T-helper 1 cell (primary cell): ENCODE results near the gene FPGS.
"Not testable (repeated sequence)": the region's sequence is repeated elsewhere in the genome, so short reads cannot be mapped to it uniquely, and the experiment has no call there.

Source experiments
- DNase-seq, 5 donors: peaks; one replicate each; pipeline ENCODE4 v3.0.0-alpha.2; 2012 to 2020

FPGS gene

DNA sequence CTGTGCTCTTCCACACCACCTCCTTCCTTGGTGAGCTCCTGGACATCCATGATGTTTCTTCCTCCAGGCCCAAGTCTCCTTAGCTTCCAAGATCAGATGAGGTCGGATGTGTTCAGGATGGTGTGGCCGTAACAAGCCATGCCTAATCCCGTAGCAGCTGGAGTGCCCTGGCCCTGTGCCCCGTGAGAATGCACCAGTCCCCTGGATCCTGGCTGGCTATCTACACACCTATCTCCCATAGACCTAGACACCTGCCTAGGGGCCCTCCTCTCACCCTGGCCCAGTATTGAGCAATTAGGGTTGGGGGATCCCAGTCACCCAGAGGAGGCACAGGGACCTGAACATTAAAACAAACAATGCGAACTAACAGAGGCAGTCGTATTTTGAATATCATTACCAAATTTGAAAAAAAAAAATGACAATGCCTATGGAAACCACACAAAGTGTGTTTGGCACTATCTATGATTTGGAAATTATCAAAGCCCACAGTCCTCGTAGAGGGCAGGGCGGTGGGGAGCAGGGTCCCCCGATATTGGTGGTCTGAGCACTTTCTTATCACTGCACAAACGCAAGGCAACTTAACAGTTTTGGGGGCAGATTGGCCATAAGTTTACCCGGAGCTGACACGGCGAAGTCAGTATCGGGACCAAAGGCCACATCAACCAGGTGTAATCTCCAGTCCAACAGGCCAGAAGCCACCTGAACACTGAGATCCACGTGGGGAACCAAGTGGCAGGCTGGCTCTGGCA is 38.6 kb downstream of the FPGS start:
- no peak for DNase-seq

DNA sequence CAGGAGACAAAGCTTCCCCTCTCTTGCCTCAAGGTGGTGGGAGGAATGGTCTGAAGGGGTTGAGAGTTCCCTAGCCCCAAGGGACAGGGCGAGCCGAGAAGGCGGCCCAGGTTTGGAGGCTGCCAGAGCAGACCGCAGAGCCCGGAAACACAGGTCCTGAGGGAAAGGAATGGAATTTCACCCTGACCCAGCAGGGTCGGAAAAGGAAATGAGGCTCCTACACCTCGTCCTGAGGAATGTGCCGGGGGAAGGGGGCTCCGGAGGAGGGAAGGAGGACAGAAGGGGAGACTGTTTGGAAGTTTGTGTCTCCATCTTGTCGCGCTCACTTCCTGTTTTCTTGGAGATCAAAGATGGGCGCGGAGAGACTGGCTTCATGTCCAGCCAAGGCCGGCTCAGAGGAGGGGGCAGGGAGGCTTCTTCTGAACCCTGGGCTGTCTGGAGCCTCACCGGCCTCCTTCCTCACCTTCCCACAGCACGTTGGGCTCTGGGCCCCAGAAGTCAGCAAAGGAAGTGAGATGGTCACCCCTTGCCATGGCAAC is 42.2 kb downstream of the FPGS start:
- DNase-seq: no peak

DNA sequence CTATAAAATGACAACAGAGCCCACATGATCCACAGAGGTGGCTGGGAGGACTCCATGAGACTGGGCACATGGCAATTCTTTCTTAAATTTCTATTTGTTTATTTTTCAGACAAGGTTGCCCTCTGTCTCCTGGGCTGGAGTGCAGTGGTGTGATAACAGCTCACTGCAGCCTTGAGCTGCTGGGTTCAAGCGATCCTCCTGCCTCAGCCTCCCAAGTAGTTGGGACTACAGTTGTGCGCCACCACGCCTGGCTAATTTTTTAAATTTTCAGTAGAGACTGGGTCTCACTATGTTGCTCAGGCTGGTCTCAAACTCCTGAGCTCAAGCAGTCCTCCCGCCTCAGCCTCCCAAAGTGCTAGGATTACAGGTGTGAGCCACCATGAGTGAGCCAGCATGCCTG is 42.9 kb downstream of the FPGS start:
- DNase-seq: not testable (repeated sequence)

DNA sequence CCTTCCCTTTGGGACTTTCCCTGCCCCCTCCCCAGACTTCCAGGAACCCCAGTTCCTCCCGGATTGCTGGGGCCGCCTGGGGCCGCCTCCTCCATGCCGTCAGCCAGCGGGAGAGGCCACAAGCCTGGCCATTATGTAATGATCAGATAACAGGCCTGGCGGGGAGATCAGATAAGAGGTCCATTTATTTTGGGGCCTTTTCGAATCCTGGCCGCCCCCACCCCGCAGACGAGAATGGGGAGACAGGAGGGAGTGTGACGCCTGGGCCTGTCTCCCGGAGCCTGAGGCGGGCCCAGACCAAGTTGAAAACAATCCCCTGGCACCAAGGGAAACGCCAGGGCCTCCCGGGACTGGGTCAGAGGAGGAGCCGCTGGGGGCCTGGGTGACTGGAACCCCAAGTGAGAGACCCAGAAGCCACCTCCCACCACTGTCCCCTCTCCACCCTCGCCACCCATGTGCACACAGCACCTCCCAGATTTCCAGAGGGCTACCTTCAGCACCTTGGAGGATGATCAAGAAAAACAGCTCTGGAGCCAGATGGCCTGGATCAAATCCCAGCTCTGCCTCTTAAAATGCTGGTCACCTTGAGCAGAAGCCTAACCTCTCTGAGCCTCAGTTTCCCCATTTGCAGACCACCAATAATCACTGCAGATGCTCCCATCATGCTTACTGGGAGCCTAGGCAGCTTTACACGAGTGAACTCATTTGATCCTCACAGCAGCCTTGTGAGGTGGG is 43.9 kb downstream of the FPGS start:
- no peak for DNase-seq

DNA sequence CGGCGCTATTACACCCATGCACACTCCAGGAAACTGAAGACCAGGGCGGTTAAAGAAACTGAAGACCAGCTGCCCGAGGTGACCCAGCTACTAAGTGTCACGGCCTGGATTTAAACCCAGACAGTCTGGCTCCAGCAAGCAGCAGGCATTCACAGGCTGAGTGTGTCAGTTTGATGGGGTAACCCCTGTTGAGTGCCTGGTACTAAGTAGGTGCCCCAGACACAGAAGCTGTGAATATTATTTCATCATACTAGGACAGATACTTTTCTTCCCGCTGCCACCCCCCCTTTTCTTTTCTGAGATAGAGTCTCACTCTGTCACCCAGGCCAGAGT is 44.5 kb downstream of the FPGS start:
- DNase-seq: no peak

DNA sequence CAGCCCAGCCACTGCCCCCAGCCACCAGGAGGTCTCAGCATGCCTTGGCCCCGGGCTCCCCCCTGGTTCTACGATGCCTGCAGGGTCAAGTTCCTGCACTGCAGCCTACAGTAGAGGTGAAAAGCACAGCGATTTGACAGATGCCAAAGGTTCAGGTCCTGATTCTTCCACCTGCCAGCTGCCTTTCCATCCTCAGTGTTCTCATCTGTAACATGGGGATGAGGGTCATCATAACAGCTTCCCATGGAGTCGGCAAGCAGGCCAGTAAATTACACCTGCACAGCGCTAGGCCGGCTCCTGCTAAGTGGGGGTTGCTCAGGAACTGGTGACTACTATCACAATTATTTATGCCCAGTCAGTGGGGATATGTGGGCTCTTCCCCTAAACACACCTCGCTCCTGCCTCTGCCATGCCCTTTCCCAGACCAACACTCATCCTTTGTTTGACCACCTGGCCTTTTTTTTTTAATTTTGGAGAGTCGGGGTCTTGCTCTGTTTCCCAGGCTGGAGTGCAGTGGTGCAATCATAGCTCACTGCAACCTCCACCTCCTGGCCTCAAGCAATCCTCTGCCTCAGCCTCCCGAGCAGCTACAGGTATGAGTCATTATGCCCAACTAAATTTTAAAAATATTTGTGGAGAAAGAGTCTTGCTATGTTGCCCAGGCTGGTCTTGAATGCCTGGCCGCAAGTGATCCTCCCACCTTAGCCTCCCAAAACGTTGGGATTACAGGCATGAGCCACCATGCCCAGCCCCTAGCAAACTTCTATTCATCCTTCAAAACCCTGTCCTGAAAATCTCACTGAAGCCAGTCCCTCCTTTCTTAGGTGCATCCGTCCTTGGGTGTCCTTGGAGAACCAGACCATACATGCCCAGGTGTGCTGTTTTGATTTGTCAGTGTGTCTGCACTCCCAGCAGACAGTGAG is 45.4 kb downstream of the FPGS start:
- no peak for DNase-seq

DNA sequence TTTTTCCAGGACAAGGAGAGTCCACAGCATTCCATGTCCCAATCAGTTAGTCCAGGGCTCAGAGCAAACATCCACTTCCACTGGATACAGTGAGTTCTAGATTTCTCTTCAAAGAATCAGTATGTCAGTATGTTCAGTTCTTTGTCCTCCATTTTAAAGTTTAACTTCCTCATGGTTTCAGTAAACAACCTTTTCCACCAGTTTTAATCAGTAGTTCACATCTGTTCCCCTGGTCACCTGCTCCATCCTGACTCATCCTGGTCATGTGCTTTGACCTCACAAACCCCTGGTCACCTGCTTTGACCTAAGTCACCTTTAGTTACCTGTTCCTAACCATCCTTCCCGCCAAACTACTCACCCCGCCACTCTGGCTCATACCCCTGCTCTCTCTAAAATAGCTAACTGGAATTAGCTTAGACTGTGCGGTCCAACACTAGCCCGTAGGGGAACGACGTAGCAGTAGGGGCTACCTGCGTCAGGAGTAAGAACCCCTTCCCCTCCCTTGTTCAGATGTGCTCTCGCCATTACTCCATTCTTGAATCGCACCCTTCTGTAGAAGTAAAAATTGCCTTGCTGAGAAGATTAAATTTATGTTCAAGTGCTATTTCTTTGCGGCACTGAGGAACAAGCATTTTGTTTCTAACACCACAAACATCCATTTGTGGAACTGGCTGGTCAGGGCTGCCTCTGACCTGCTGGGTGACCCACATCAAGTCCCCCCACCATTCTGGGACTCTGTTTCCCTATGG is 46.2 kb downstream of the FPGS start:
- DNase-seq: no peak

DNA sequence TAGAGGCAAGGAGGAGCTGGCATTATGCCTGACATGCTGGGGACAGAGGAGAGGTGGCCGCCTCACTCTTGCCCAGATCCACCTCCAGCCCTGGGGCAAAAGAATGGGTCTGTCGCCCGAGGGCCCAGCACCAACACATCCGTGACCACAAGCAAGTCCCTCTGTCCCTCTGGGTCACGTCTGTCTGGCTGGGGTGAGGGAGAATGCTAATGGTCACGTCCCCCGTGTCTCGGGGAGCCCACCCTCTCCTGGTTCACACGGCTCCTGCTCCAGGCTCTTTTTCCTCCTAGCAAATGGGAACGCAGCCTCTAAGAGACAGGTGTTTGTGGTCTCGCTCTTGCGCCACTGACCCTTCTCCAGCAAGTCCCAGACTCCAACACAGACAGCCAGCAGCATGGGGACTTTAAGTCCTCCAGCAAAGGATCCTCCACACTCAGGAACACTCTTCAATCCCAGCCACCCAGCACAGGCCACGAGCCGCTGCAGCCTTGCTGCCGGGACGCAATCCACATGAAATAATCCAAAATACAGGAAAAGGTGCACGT is 47.7 kb downstream of the FPGS start:
- DNase-seq: no peak

DNA sequence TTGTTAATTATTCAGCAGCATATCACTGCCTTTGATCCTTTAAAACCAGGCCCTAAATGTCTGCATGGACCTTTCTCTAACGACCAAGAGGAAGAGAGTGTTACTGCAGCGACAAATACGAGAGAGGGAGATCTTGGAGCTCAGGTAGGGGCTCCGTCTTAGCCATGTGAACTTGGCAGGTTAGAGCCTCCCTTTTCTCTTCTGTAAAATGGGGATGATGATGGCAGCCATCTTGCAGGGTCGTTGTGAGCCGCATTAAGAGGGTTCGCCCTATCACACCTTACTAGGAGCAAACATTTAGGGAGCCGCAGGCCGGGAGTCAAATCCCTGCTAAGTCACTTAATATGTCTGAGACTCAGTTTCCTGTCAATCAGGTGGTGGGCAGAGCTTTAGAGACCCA is 50.1 kb downstream of the FPGS start:
- DNase-seq: no peak

DNA sequence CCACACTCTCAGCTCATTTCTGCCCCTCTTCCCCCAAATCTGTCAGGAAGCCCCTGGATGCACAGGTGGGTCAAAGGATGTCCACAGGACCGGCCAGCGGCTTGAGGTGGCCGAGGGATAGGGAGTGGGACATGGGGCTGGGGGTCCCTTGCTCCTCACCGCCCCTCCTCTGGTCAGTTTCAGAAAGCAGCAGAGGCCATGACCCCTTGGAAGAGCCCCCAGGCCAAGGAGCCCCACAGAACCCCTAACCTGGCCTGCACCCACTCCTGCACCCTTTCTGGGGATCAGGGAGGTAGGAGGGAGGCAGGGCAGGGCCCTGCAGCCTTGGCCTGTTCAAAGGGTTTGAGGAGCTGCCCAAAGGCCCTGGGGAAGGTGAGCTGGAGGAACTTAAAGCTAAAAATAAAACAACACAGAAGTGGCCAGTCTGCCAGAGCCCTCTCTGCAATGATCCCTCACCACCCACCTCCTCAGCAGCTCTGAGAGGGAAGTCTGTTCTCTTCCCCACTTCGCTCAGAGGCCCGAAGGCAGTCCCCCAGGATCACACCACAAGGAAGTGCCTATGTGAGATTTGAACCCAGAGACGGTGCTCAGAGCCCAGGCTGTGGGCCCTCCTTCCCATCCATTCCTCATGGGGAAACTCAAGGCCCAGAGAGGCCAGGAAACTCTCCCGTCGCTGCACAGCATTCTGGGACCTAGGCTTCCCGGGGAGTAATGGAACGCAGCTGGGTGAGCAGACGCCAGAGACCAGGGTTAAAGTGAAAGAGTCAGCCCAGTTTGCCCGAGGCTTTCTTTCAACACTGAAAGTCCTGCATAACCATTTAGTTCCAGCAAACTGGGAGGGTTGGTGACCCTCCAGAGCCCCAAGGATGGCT is 50.9 kb downstream of the FPGS start:
- DNase-seq: no peak

DNA sequence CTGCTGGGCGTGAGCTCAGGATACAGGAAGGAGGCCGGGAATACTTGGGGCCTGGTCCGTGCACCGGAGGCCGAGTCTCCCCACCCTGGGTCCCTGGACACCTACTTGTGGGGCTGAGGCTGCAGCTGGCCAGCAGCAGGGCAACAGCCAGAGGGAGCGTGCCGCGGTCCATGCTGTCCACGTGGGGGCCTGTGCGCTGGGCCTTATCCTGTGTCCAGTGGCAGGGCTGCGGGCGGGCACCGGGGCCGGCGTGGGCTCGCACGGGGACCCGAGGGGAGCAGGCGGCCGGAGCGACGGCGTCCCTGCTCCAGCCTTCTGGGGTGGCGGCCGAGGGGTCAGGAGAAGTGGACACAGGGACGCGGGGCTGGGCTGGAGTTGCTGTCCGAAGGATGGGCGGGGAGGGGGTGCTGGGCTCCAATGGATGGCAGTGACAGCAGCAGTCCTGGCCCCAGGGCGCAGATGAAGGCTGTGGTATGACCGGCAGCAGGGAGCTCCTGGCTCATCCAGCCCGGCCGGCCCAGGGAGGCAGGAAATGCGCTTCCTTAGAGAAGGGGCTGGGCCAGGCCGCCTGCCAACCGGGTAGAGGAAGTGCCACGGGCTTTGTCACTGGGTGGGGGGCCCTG is 51.6 kb downstream of the FPGS start, which contains the start of gene ENG:
Gene ENG, minus strand, starts transcription at position 475 of the 623 bp plus-strand sequence. Its CDS starts 303 bp downstream, at position 172.
- DNase-seq: no peak

DNA sequence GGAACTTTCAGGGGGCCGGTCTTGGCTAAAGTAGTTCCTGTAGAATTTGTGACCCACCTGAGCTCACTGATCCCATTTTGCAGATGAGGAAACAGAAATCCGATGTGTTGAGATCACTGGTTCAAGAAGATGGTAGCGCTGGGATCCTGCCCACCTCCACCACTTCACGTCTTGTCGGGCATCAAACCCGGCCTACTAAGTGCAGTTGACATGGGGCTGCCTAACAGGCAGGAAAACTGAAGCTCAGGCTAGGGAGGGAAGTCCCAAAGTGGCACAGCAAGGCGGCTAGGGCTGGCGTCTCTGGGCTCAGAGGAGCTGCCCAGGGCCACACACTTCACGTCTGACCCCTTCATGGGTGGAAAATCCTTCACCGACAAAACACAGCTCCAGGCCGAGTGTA is 52.3 kb downstream of the FPGS start:
- no peak for DNase-seq

DNA sequence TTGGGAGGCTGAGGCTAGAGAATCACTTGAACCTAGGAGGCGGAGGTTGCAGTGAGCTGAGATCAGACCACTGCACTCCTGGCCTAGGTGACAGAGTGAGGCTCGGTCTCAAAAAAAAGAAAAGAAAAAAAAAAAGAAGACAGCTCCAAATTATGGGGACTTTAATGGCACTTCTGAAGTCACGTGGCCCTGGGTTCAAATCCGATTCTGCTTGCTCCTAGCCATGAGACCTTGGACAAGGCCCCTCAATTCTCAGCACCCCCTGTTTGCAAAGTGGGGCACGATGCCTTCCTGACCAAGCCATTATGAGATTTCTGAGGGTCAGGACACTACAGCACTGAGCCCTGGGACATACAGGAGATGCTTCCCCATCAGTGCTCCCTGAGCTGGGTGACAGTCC is 52.8 kb downstream of the FPGS start:
- no peak for DNase-seq

DNA sequence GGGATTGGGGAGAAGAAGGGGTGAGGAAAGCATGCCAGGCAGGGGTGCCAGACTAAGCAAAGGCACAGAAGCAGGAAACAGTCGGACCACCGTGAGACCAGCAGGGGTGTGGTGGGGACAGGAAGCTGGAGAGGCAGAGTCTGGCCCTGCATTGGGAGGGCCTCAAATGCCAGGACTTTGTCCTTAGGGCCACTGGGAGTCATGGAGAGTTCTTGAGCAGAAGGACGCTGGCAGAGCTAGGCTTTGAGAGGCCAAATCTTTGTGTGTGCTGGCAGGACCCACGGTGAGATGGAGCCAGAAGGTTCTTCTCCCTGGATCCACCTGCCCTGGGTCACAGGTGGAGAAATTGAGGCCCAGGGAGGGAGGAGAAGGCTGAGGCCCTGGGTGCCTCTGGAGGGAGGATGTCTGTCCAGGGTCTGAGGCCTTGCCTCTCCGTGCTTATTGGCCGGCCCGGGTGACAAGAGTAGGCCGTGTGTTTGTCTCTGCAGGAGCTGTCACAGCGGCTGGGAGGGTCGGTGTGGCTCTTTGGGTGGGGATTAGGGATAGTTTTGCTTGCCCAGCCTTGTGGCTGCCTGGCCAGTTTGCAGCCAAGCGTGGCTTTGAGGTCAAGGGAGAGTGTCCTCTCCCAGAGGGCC is 53.5 kb downstream of the FPGS start:
- no peak for DNase-seq

DNA sequence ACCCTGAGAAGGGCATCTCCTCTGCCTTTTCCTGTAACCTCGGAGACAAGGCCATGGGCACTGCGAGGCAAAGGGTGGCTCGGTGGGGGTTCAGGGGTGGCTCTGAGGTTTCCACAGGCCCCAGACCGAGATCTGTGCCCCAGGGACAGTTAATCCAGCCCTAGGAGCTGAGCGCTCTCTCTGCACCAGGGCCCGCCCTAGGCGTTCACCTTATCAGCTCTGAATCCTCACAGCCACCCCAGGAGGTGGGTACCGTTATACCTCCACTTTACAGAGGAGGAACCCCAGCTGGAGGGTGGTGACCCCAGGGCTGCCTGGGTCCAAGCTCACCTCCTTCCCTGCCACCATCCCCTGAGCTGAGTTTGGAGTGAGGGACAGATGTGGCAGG is 54.0 kb downstream of the FPGS start:
- no peak for DNase-seq

DNA sequence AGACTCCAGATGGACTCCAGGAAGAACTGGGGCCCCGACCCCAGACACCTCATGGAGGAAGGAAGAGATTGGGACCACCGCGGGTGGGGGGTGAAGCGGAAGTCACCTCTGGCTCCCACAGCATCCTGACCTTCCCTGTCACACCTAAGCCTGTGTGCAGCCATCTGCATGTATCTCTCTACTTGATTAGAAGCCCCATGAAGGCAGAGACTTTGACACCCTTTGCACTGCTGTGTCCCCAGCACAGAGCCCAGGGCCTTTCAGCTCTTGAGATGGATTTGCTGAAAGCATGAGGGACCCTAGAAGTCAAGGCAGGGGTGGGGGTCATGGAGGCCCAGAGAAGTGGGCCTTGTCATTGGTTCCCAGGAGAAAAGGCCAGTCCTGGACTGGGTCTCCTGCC is 54.6 kb downstream of the FPGS start:
- no peak for DNase-seq

DNA sequence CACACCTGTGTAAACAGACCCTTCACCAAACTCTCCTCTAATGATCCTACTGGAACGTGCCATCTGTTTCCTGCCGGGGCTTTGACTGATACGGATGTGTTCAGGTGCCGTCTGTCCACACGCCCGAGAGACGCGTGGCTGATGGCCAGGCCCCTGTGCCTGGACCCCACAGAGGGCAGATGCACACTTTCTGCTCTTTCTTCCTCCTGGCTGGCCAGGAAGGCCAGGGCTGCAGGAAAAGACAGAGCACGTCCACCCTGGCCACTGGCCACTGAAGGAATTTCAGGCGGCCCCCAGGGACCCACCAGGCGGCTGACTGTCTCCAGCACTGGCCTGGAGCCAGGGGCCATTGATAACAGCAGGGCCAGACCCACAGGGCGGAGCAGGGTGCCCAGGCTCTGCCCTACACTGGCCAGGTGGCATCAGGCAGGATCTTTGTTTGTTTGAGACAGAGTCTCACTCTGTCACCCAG is 55.4 kb downstream of the FPGS start:
- no peak for DNase-seq

DNA sequence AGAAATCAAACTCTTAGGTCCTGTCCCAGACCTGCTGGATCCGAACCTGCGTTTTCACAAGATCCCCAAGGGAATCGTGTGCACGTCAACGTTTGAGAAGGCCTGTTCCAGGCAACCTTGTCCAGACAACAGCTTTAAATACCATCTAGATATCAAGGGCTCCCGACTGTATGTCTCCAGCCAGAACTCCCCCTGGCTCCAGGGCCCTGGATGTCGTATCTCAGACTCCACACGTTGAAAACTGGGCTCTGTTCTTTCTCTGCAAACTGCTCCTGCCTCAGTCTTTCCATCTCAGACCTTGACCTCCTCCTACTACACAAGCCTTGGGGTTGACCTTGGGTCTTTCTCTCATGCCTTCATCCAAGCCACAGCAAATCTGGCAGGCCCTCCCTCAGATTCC is 57.6 kb downstream of the FPGS start:
- DNase-seq: no peak

DNA sequence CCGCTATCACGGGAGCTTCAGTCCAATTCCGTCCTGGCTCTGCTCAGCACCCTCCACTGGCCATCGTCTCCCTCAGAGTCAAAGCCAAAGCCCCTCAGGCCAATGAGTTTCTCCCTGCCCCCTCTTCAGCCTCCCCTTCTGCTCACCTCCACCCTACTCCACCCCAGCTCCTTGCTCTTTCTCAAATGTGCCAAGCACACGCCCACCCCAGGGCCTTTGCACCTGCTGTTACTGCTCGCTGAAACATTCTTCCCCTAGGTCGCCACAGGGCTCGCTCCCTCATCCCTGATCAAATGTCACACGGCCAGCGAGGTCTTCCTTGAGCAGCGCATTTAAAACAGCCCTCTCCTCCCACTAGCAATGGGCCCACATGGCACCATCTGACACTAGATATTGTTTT is 58.1 kb downstream of the FPGS start:
- DNase-seq: no peak
